Chondrocyte (in vitro differentiated cells): ENCODE measurements around the gene AGPAT2. TPM values are rescaled to one million over a fixed set of nuclear protein-coding genes. Genes with fewer than 3 reads are reported as not detected.

ENCODE experiments used
- DNase-seq: peaks from one replicate; pipeline ENCODE4 v3.0.0; 2021; ENCODE audit warnings: mixed read lengths, low spot score
- H3K27ac Mint-ChIP-seq: one replicate; pipeline ENCODE4 v1.8.0; 2021; ENCODE audit warnings: mild to moderate bottlenecking, moderate library complexity, mixed read lengths; ENCODE audit not compliant: unreplicated experiment
- H3K27me3 Mint-ChIP-seq: 2 replicates; pipeline ENCODE4 v1.8.0; 2021; ENCODE audit warnings: low read depth, mixed read lengths
- H3K36me3 Mint-ChIP-seq: 2 replicates; pipeline ENCODE4 v1.8.0; 2021; ENCODE audit warnings: low read depth, mixed read lengths
- H3K4me1 Mint-ChIP-seq: 2 replicates; pipeline ENCODE4 v1.8.0; 2021; ENCODE audit warnings: low read depth, mild to moderate bottlenecking, mixed read lengths
- H3K4me3 Mint-ChIP-seq: one replicate; pipeline ENCODE4 v1.8.0; 2021; ENCODE audit warnings: mild to moderate bottlenecking, moderate library complexity, mixed read lengths; ENCODE audit not compliant: unreplicated experiment
- H3K9me3 Mint-ChIP-seq: 2 replicates; pipeline ENCODE4 v1.8.0; 2021; ENCODE audit warnings: low read depth, mixed read lengths
- total RNA-seq: library from RNA; stranded (reverse); gene quantifications from 3 replicates; pipeline ENCODE4 v1.2.1, GENCODE V29; 2021
- TF ChIP-seq, protein P1 (sequence below): fragments of 200-600 bp; sonication (generic); IDR thresholded peaks from 2 replicates; pipeline ENCODE4 v1.5.0; 2021; ENCODE audit warnings: antibody characterized with exemption, mild to moderate bottlenecking, moderate library complexity

AGPAT2 gene
- total RNA-seq, 1 donor from 2014 or later, result 39.8 TPM

DNA sequence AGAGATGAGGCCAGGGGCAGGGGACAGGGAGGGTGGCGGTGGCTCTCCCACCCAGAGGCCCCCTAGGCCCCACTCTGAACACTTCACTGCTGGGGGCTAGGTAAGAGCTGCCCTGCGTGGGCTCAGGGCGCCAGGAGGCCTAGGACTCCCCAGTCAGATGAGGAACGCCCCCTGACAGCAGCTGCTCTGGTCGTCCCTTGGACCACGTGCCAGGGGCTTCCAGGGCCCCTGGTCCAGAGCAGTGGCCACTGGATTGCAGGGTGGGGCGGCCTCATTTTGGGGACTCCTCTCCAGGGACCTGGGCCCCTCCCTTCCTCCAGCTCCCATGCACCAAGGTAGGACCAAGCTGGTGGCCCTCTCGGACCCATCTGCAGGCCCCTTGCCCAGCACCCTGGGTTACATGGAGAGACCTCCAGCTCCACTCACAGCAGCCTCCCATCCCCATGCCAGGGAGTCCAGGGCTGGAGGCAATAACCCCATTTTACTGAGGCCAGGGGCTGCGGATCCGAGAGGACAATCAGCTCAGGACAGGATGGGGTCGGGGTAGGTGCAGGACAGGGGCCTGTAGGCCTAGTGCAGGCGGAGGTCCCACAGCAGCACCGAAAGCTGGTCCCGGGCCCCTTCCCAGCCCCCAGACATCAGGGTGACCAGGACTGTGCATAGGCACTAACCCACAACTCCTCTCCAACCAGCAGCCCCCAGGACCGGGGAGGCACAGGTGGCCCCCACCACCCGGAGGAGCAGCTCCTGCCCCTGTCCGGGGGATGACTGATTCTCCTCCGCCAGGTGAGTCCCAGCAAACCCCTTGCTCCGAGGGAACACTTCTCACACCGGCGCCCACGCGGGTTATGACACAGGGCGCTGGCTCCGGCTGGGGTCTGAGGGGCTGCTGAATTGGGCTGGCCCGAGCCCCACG lies 23.0 kb downstream of the AGPAT2 start:
- Mint-ChIP-seq H3K9me3 (no peaks in the 10 kb centered on the region), H3K27me3 (no peaks in the 10 kb centered on the region), H3K36me3 (no peaks in the 10 kb centered on the region), H3K27ac (no peak overlapping the region), H3K4me1 (peaks cover 7% of the 10 kb centered on the region), H3K4me3 (peak overlapping the region; percentile 72)
- DNase-seq, result no peak
- TF ChIP-seq, protein P1, sequence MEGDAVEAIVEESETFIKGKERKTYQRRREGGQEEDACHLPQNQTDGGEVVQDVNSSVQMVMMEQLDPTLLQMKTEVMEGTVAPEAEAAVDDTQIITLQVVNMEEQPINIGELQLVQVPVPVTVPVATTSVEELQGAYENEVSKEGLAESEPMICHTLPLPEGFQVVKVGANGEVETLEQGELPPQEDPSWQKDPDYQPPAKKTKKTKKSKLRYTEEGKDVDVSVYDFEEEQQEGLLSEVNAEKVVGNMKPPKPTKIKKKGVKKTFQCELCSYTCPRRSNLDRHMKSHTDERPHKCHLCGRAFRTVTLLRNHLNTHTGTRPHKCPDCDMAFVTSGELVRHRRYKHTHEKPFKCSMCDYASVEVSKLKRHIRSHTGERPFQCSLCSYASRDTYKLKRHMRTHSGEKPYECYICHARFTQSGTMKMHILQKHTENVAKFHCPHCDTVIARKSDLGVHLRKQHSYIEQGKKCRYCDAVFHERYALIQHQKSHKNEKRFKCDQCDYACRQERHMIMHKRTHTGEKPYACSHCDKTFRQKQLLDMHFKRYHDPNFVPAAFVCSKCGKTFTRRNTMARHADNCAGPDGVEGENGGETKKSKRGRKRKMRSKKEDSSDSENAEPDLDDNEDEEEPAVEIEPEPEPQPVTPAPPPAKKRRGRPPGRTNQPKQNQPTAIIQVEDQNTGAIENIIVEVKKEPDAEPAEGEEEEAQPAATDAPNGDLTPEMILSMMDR, result no peak

DNA sequence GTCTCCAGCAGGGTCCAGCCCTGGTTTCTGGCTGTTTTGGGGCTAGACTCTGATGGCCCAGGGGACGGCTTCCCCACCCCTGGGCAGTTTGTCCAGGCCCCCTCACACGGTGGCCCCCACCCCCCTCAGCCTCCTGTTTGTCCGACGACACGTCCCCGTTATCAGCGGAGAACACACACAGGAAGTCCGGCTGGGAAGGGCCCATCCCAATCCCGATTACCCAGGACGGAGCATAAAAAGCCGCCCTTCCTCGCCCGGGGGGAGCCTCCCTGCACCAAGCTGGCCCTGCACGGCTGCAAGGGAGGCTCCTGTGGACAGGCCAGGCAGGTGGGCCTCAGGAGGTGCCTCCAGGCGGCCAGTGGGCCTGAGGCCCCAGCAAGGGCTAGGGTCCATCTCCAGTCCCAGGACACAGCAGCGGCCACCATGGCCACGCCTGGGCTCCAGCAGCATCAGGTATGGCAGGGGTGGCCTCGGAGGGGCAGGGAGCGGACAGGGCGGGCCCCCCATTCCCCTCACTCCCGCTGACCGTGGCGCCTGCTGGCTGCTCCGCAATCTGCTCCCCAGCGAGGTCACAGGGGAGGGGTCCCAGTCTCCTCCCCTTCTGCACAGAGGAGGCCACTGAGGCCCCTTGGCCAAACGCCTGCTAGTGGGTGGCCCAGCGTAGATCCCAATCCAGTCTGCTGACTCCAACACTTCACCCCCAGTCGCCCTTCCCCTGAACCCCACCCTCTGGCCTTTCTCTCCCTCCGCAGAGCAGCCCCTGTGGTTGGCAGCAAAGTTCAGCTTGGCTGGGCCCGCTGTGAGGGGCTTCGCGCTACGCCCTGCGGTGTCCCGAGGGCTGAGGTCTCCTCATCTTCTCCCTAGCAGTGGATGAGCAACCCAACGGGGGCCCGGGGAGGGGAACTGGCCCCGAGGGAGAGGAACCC lies 24.3 kb downstream of the AGPAT2 start, which contains the start of gene EGFL7:
EGFL7 (plus strand) TSS at position 261 of the 926 bp plus-strand sequence. CDS start 5,367 bp downstream, outside the sequence.
- Mint-ChIP-seq H3K27me3 (peaks cover 5% of the 10 kb centered on the region), H3K36me3 (no peaks in the 10 kb centered on the region), H3K9me3 (no peaks in the 10 kb centered on the region), H3K27ac (no peak within 1 kb of the TSS), H3K4me3 (no peak within 1 kb of the TSS), H3K4me1 (peaks cover 7% of the 10 kb centered on the region)
- no peak for DNase-seq
- TF ChIP-seq, protein P1, result no peak

DNA sequence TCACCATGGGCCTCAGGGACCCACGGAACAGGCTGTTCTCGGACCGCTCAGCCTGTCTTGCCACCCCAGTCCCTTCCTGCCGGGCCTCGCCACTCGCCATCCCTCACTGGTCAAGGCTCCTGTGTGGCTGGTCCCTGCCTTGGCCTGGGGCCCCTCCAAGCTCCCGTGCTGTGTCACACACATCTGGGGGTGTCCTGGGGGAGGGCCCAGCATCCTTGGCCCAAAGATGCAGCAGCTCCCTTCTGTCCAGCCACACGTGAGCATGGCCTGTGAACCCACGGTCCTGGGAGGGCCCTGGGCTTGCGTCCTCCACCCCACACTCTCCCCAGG lies 25.0 kb downstream of the AGPAT2 start:
- Mint-ChIP-seq H3K9me3 (no peaks in the 10 kb centered on the region), H3K4me1 (peaks cover 7% of the 10 kb centered on the region), H3K27ac (no peak overlapping the region), H3K27me3 (peaks cover 8% of the 10 kb centered on the region), H3K36me3 (no peaks in the 10 kb centered on the region), H3K4me3 (no peak overlapping the region)
- DNase-seq, result no peak
- TF ChIP-seq, protein P1, result no peak

DNA sequence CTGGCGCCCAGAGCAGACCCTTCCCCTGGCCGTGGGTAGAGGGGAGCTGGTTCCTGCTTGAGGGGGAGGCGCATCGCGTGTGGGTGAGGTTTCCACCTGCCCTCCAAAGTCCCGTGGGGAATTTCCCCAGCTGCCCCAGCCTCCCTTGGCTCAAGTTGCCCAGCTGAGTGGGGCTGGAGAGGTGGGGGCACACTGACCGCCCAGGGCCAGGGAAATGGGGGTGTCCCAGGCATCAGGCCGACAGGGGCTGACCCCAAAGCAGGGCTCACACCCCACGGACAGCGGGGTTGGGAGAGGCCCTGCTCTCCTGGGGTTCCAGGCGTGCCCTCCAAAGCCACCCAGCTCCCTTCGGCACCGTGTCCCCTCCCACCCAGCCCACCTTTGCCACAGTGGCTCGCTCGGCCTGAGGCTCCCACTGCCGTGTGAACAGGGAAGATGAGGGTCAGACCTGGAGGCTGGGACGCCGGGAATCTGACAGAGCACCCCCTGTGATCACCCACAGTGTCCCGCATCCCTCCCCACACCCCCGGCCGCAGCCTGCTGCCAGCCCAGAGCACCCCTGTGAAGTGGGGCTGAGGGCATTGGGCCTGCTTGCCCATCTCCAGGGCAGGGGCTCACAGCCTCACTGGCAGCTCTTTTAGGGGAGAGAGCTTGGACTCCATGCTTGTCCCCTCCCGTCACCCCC lies 25.5 kb downstream of the AGPAT2 start:
- H3K27ac Mint-ChIP-seq, result no peak overlapping the region
- H3K4me3 Mint-ChIP-seq, result no peak overlapping the region
- no peak for DNase-seq
- TF ChIP-seq, protein P1, result no peak
- H3K36me3 Mint-ChIP-seq, result no peaks in the 10 kb centered on the region
- peaks cover 6% of the 10 kb centered on the region for H3K4me1 Mint-ChIP-seq
- H3K9me3 Mint-ChIP-seq, result no peaks in the 10 kb centered on the region
- H3K27me3 Mint-ChIP-seq, result peaks cover 8% of the 10 kb centered on the region
